Activated naive CD8-positive, alpha-beta T cell treated with anti-CD3 and anti-CD28 coated beads, Interleukin-2, amount 10 ng/mL, durations not matched to agents 7 days and 5 days (primary cell): ENCODE data around the gene OPA3. TPM values are rescaled to one million over a fixed set of nuclear protein-coding genes. Genes with fewer than 3 reads are reported as not detected.

Experiments
- ATAC-seq: fragments of 150-1000 bp; cut with Tn5 transposase; one replicate; pipeline ENCODE4 v1.10.0; 2021; ENCODE audit warnings: low read depth, moderate library complexity
- POLR2A ChIA-PET: fragments of 350-600 bp; sonication (Branson Sonifier 250); formaldehyde crosslinking; loops from one replicate; lab custom pipeline; 2021; ENCODE audit warnings: antibody characterized with exemption; lab: Charles Lee
- DNase-seq: peaks from one replicate; pipeline ENCODE4 v3.0.0; 2021
- H3K27ac Mint-ChIP-seq: one replicate; pipeline ENCODE4 v1.8.0; 2022; ENCODE audit warnings: mild to moderate bottlenecking, mixed read lengths
- H3K27me3 Mint-ChIP-seq: one replicate; pipeline ENCODE4 v1.8.0; 2022; ENCODE audit warnings: mild to moderate bottlenecking, moderate library complexity, mixed read lengths
- H3K36me3 Mint-ChIP-seq: one replicate; pipeline ENCODE4 v1.8.0; 2021; ENCODE audit warnings: mild to moderate bottlenecking, mixed read lengths
- H3K4me1 Mint-ChIP-seq: one replicate; pipeline ENCODE4 v1.8.0; 2021; ENCODE audit warnings: mixed read lengths
- H3K4me3 Mint-ChIP-seq: one replicate; pipeline ENCODE4 v1.8.0; 2022; ENCODE audit warnings: mild to moderate bottlenecking, moderate library complexity, mixed read lengths
- H3K9me3 Mint-ChIP-seq: one replicate; pipeline ENCODE4 v1.8.0; 2021; ENCODE audit warnings: mixed read lengths
- total RNA-seq, 2 experiments: library from RNA; stranded (reverse); gene quantifications; one replicate each; pipeline ENCODE4 v1.2.3, GENCODE V29; 2021

Gene OPA3
- total RNA-seq, 2 experiments from 2014 or later, result 10.6 to 11.8 TPM

DNA sequence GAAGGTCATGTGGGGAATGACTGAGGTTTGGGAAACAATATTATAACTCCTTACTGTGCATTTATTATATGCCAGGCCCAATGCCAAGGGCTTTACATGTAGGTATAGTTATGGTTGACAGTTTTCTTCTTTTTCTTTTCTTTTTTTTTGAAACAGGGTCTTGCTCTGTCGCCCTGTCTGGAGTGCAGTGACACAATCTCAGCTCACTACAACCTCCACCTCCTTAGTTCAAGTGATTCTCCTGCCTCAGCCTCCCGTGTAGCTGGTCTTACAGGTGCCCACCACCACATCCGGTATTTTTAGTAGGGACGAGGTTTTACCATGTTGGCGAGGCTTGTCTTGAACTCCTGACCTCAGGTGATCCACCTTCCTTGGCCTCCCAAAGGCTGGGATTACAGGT is 101.6 kb downstream of the OPA3 start:
- Mint-ChIP-seq H3K36me3 (no peaks in the 10 kb centered on the region), H3K27ac (no peak overlapping the region), H3K9me3 (no peaks in the 10 kb centered on the region), H3K27me3 (peaks cover 2% of the 10 kb centered on the region), H3K4me1 (peaks cover 17% of the 10 kb centered on the region), H3K4me3 (no peak overlapping the region)
- DNase-seq (no peak), ATAC-seq (no peak)
- POLR2A ChIA-PET, result interaction anchor here (1.2 kb wide), 1 partner anchor 44 kb away, joined by 3 read pairs; no protein-coding TSS in a partner anchor

GRCh38 chr19:45478454-45479238 is 106.0 kb downstream of the OPA3 start:
- no peaks in the 10 kb centered on the region for H3K36me3 Mint-ChIP-seq
- H3K9me3 Mint-ChIP-seq, result no peaks in the 10 kb centered on the region
- peak overlapping the region; percentile 92 for H3K27ac Mint-ChIP-seq

GRCh38 chr19:45477713-45478453 is 106.7 kb downstream of the OPA3 start:
- POLR2A ChIA-PET, result interaction anchor here (0.6 to 3.4 kb wide), 15 partner anchors 9 to 214 kb away, joined by 3 to 95 read pairs (median 6); partner anchors contain the start of genes ERCC1, FOSB, PPP1R13L and QPCTL
- H3K27ac Mint-ChIP-seq, result peak overlapping the region; percentile 92
- H3K36me3 Mint-ChIP-seq, result no peaks in the 10 kb centered on the region
- H3K4me1 Mint-ChIP-seq, result peaks cover 25% of the 10 kb centered on the region
- no peaks in the 10 kb centered on the region for H3K9me3 Mint-ChIP-seq
- no peak for ATAC-seq
- DNase-seq, result no peak
- H3K4me3 Mint-ChIP-seq, result peak overlapping the region; percentile 71
- H3K27me3 Mint-ChIP-seq, result peaks cover 30% of the 10 kb centered on the region

More at GRCh38 chr19:45478454-45479238, 106.0 kb downstream of the OPA3 start:
- H3K4me1 Mint-ChIP-seq, result peaks cover 24% of the 10 kb centered on the region
- DNase-seq, result peak; percentile 88
- POLR2A ChIA-PET, result interaction anchor here (0.6 to 3.4 kb wide), 22 partner anchors 10 to 391 kb away, joined by 3 to 95 read pairs (median 6); partner anchors contain the start of genes ERCC1, FOSB, PPP1R13L and QPCTL
- peak overlapping the region; percentile 71 for H3K4me3 Mint-ChIP-seq
- H3K27me3 Mint-ChIP-seq, result peaks cover 26% of the 10 kb centered on the region
- peak; percentile 79 for ATAC-seq

Other genes starting within 250 kb of the OPA3 start
- gene KLC3, start 244.1 kb downstream of the OPA3 start, total RNA-seq, result not detected
- gene ERCC2, start 214.2 kb downstream of the OPA3 start, total RNA-seq, result 10 to 100 TPM; 20.0 to 28.2 TPM
- 10 to 100 TPM; 20.2 to 25.7 TPM for gene PPP1R13L, start 179.7 kb downstream of the OPA3 start, total RNA-seq
- 1 to 10 TPM; 6.0 to 6.3 TPM for gene POLR1G, start 178.2 kb downstream of the OPA3 start, total RNA-seq
- 10 to 100 TPM; 63.1 to 63.3 TPM for gene ERCC1, start 160.9 kb downstream of the OPA3 start, total RNA-seq
- gene FOSB, start 116.8 kb downstream of the OPA3 start, total RNA-seq, result 10 to 100 TPM; 68.7 to 69.4 TPM
- 1 to 10 TPM; 3.0 to 3.3 TPM for gene RTN2, start 87.8 kb downstream of the OPA3 start, total RNA-seq
- gene PPM1N, start 86.4 kb downstream of the OPA3 start, total RNA-seq, result 1 to 10 TPM; 5.8 to 6.1 TPM
- 100 to 1,000 TPM; 166 to 180 TPM for gene VASP, start 77.3 kb downstream of the OPA3 start, total RNA-seq
- gene GPR4, start 17.4 kb upstream of the OPA3 start, total RNA-seq, result not detected
- 10 to 100 TPM; 93.1 to 94.2 TPM for gene EML2, start 54.6 kb upstream of the OPA3 start, total RNA-seq
- gene GIPR, start 83.4 kb upstream of the OPA3 start, total RNA-seq, result 10 to 100 TPM; 18.4 to 19.3 TPM
- gene SNRPD2, start 107.2 kb upstream of the OPA3 start, total RNA-seq, result 100 to 1,000 TPM; 520 to 523 TPM
- 1 to 10 TPM; 9.3 to 9.7 TPM for gene QPCTL, start 107.9 kb upstream of the OPA3 start, total RNA-seq
- gene FBXO46, start 146.1 kb upstream of the OPA3 start, total RNA-seq, result 10 to 100 TPM; 29.9 to 35.5 TPM
- not detected for gene MEIOSIN, start 148.6 kb upstream of the OPA3 start, total RNA-seq
- gene SIX5, start 184.4 kb upstream of the OPA3 start, total RNA-seq, result 1 to 10 TPM; 1.8 to 2.5 TPM
- gene DMPK, start 197.7 kb upstream of the OPA3 start, total RNA-seq, result 10 to 100 TPM; 26.4 to 32.2 TPM
- gene DMWD, start 208.0 kb upstream of the OPA3 start, total RNA-seq, result 10 to 100 TPM; 47.0 to 50.6 TPM
- gene RSPH6A, start 230.5 kb upstream of the OPA3 start, total RNA-seq, result under 1 TPM; 0.30 to 0.40 TPM